ENCODE measurements around the gene CARD8.

- TF ChIP-seq CTCF (IDR thresholded peaks at IDR 0.05) (no peak), POLR2A (IDR thresholded peaks at IDR 0.05) (no peak)
Observed at GRCh38 chr19:48279747-48280146, 24.0 kb upstream of the CARD8 start.
